Measurements from ENCODE around the gene GAB2.

The GAB2 gene

DNA sequence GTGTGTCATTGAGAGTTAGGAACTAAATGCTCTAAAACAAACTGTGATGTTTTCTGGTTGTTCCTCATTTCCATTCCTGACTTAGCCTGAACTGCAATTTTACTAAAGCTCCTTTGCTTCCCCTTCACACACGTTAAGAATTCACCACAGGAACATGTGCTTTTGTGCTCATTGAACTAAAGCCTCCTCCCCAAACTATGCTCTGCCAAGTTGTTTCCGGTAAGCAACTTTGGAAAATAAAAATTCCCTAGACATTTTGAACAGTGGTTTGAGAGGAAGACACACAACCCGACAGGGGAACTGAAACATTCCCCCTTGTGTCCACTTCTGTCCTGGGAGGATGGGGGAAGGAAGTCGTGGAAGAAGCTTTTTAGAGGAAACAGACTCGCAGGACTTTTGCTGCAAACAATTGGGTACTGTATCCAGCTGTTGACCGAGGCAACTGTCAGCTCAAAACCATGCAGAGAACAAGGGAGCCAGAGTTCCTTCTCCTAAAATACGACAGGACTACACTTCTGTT is 66.9 kb downstream of the GAB2 start:
- no peak for DNase-seq (ENCODE audit: low read depth, low spot score)
- H3K4me3 ChIP-seq (ENCODE audit: low read length) = no peak overlapping the region

DNA sequence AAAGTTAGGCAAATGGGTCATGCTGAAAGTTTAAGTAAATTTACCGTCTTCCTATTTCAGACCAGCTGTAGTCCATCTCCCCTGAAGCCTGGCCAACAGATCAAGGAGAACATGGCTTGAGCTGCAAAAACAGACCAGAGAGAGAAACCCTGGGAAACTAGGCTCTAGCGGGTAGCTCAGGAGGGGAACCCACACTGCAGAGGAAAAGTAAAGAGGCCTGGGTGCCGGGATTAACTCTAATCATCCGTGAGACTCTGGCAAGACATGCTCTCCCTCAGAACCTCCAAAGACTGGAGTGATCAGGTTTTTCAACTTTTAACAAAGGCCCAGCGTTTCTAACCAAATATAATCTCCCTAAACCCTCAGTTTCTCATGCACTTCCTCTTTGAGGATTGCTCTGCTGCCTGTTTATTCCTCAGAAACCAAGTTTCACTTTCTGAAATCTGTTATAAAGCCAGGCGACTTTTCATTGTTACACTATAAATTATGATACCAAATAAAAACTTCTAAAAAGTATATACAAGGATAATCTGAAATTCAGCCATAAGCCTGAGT is 67.5 kb downstream of the GAB2 start:
- H3K4me3 ChIP-seq (ENCODE audit: low read length) = no peak overlapping the region
- no peak for DNase-seq (ENCODE audit: low read depth, low spot score)

DNA sequence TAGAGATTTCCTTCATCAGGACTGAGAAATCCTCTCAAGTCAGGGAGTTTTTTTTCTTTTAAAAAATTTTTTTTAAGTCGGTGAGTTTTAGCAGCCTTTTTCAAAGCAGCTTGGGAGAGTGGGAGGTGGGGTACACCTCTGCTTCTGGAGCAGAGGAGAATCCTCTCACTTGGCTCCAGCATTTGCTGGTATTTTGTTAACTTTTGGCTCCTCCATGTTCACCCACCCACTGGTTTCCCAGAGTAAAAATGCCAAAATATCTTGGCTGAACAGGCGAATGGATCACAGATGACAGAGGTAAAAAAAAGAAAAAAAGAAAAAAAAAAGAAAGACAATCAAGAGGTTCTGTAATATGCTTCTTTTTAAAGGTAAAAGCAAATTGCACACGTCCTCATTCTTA is 68.0 kb downstream of the GAB2 start:
- no peak for DNase-seq (ENCODE audit: low read depth, low spot score)
- no peak overlapping the region for H3K4me3 ChIP-seq (ENCODE audit: low read length)

DNA sequence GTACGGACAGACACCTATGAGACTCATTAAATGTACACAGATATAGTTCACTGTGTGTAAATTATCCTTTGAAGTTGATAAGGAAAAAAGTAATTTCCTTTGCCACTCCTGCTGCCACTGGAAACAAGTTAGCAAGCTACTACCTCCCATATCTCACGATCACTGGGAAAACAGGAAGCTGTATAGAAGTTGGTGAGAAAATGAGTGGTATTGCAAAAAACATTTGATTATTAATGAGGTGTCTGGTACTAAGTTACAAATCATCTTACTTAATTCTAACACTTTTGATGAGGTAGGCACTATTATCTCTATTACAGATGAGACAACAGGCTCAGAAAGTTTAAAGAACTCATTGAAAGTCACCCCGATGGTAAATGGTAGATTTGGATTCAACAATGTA is 68.5 kb downstream of the GAB2 start:
- DNase-seq (ENCODE audit: low read depth, low spot score) = no peak
- no peak overlapping the region for H3K4me3 ChIP-seq (ENCODE audit: low read length)

DNA sequence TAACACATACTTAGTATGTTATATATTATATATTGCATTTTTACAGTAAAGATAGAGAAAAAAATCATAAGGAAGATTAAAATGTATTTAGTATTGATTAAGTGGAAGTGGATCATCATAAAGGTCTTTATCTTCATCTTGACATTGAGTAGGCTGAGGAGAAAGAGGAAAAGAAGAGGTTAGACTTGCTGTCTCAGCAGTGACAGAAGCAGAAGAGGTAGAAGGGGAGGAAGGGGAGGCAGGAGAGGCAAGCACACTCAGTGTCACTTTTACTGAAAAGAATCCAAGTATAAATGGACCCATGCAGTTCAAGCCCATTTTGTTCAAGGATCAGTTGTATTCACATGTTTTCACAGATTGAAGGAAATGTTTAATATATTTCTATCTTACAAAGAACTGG is 69.7 kb downstream of the GAB2 start:
- H3K4me3 ChIP-seq (ENCODE audit: low read length) = no peak overlapping the region
- no peak for DNase-seq (ENCODE audit: low read depth, low spot score)

DNA sequence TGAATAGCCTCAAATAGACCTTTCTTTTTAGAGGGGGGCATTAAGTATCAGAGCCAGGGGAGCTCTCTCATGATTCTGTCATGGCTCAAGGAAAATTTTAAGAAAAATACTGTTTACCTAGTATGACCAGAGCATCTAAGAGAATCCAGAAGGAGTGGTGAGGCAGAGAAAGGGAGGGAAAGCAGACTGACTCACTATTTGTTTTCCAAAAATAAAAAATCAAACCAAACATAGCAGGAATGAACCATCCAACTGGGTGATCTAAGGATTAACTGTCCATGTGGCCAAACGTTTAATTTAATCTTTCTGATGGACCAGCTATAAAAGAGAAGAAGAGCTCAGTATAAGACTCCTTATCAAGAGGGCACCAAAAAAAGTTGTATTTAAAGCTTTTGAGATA is 70.8 kb downstream of the GAB2 start:
- DNase-seq (ENCODE audit: low read depth, low spot score) = no peak
- no peak overlapping the region for H3K4me3 ChIP-seq (ENCODE audit: low read length)

DNA sequence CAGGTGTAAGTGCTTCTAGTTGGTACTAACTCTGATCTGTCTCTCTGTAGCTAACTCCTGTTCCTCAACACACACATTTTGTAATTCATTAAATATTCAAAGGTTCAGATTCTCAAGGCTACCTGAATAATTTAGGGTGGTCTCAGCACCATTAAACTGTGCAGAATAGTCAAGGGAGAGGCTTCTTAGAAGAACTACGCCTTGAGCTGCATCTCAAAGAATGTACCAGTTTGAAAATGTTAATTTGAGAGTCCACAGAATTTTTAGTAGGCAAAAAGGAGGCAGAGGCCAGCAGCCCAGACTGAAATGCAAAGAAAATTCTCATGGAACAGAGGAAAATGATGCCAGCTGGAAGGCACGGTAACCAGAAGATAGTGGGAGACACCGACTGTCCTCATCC is 72.2 kb downstream of the GAB2 start:
- no peak for DNase-seq (ENCODE audit: low read depth, low spot score)

DNA sequence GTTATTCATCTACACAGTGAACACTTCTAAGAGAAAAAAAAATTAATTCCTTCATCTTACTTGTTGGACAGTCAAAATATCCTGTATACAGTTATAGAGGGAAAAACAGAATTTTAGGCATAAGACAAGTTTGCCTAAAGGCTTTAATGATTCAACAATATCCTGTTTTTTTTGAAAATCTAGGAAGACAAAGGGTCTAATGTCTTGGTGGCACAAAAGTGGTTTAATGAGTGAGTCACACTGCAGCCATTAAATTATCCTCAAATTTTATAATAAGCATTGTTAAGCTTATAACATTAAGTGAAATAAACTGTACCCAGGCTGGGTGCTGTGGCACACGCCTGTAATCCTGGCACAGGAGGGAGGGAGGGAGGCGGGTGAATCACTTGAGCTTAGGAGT is 72.9 kb downstream of the GAB2 start:
- no peak for DNase-seq (ENCODE audit: low read depth, low spot score)
- H3K4me3 ChIP-seq (ENCODE audit: low read length) = no peak overlapping the region

More for the DNA sequence above, 72.2 kb downstream of the GAB2 start:
- H3K4me3 ChIP-seq (ENCODE audit: low read length) = no peak overlapping the region

DNA sequence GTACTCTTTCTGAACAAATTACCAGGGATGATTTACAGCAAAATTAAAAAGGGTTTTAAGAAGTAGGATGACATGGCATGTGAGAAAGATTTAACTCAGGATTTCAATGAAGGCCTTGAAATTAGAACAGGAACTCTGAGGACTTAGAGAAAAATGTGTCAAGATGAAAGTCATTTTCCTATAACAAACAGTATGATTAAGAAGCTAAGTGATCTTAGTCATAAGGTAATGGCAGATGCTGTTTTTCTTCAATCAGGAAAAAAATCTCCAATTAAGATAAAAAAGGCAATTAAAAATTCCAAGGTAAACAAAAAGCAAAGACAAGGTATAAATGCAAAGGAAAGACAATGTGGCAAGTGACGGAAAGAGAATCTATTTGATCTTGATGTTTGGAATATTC is 73.5 kb downstream of the GAB2 start:
- H3K4me3 ChIP-seq (ENCODE audit: low read length) = no peak overlapping the region
- DNase-seq (ENCODE audit: low read depth, low spot score) = no peak

DNA sequence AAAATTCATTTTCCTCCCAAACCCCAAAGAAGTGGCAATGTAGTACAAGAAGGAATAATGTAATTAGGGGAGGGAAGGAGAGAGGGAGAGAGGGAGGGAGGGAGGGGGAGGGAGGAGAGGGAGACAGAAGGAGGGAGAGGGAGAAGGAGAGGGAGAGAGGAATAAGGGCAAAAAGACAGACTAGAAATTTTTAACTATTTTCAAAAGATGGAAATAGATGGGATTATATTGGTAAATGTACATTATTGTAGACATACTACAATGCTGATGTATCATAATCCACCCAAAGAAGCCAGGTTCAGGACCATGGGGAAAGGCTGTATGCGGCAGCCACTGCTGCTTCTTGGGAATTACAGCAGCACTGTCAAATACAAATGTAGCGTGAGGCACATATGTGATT is 74.3 kb downstream of the GAB2 start:
- no peak for DNase-seq (ENCODE audit: low read depth, low spot score)
- no peak overlapping the region for H3K4me3 ChIP-seq (ENCODE audit: low read length)

DNA sequence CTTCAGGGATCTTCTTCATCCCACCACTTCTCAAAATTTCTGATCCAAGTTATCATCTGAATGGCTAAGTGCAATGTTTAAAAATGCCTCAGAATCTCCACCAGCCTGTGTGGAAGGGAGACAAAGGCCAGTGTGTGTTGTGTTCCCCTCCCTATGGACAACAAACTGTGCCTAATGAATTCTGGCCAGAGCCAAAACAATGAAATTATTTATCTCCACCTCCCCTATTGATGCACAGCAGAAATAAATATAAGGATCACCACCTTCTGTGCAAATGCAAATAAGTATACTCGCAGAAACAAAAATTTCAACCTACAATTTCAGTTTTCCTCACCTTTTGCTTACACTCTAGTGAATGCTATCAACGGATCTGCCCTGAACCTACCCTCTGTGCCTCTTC is 75.8 kb downstream of the GAB2 start:
- H3K4me3 ChIP-seq (ENCODE audit: low read length) = no peak overlapping the region
- DNase-seq (ENCODE audit: low read depth, low spot score) = no peak

DNA sequence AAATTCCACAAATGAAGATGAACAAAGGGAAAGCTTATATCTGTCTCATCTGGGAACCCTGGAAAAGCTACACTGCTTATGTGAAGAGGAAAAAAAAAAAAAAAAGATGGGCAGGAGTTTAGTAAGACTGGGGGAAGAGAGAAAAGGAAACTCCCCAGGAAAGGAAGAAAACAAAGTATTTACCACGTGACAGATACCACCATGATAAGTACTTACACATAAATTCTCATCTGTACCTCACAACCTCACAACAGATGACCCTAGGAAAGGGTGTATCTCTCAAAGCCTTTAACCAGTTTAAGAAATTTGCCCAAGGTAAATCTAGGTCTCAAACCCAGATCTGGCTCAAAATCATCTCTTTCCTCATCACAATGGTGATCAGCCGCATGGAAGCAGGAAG is 77.1 kb downstream of the GAB2 start:
- H3K4me3 ChIP-seq (ENCODE audit: low read length) = no peak overlapping the region
- DNase-seq (ENCODE audit: low read depth, low spot score) = no peak

DNA sequence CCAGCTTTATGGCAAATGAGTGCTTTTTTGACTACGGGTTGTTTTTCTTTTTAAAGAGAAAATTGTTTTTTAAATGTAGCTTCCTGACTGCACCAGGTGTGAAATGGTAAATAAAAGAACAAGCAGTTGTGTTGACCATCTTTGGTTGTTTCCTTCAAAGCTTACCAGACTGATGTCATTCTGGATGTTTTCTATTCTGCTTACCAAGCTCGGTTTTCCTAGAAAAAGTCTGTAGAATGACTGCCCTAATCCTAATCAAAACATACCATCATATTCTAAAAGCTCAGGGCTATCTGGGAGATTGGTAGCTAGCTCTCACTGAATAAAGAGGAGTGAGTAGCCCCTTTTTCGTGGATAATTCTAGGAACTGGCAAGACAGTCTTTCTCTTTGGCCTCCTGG is 77.7 kb downstream of the GAB2 start:
- H3K4me3 ChIP-seq (ENCODE audit: low read length) = no peak overlapping the region

DNA sequence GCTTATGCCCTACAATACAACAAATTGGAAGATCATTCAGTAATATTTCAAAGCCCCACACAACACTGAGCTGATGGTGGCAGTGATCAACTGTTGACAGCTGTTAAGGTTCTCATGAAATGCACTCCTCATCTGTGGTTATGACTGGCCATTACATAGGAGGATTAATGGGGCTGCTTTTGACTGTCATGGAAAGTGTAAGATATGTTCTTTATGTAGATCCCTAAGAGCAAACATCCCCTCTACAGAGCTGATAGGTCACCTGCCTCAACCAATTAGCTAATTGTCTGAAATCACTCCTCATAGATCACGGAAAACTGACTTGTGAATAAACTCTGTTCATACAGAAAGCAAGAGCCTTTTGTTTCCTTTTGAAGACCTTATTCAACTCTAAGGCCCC is 78.1 kb downstream of the GAB2 start:
- DNase-seq (ENCODE audit: low read depth, low spot score) = no peak
- no peak overlapping the region for H3K4me3 ChIP-seq (ENCODE audit: low read length)

More for the DNA sequence above, 77.7 kb downstream of the GAB2 start:
- no peak for DNase-seq (ENCODE audit: low read depth, low spot score)

DNA sequence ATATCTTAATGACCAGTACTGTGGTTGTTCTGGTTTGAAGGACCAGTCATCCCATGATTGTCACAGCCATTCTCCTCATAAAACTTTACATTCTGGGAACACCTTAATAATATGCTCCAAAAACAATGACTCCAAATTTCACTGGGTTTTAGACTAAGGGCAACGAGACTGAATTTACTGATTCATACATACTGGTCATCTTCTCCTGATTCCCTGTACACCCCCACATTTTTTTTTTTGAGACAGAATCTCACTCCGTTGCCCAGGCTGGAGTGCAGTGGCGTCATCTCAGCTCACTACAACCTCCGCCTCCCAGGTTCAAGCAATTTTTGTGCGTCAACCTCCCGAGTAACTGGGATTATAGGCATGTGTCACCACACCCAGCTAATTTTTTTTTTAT is 78.9 kb downstream of the GAB2 start:
- no peak for DNase-seq (ENCODE audit: low read depth, low spot score)

DNA sequence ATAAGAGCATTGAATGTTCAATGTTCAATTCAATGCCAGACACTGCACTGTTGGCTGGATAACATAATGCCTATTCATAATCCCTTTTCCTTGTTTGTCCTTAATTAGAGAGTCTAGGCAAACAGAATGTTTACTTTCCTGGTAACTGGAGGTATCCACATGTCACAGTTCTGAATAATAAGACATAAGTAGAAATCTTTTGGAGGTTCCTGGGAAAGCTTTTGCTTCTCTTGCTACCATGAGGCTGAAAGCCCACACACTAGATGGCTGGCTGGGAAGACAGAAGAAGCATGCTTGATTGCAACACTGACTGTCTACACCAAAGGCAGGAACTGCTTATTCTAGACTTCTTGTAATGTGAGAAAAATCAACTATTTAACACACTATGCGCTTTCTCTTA is 79.5 kb downstream of the GAB2 start:
- no peak for DNase-seq (ENCODE audit: low read depth, low spot score)

More for the DNA sequence above, 78.9 kb downstream of the GAB2 start:
- no peak overlapping the region for H3K4me3 ChIP-seq (ENCODE audit: low read length)

DNA sequence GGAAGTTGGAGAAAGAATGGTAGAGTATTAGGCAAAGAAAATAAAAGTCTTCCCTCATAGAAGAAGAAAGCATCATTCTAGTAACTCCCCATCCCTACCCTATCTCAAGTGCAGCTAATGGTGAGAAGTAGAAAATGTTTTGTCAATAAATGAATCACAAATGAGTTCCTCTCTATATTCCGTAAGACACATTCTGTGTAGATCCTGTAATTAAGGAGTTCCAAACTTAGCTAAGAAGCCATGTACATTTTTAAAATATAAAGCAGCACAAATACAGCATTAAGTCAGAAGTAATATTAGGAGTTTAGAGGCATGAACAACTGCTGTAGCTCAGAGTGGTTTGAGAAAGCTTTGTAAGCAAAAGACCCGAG is 80.1 kb downstream of the GAB2 start:
- H3K4me3 ChIP-seq (ENCODE audit: low read length) = no peak overlapping the region
- no peak for DNase-seq (ENCODE audit: low read depth, low spot score)

More for the DNA sequence above, 79.5 kb downstream of the GAB2 start:
- no peak overlapping the region for H3K4me3 ChIP-seq (ENCODE audit: low read length)

DNA sequence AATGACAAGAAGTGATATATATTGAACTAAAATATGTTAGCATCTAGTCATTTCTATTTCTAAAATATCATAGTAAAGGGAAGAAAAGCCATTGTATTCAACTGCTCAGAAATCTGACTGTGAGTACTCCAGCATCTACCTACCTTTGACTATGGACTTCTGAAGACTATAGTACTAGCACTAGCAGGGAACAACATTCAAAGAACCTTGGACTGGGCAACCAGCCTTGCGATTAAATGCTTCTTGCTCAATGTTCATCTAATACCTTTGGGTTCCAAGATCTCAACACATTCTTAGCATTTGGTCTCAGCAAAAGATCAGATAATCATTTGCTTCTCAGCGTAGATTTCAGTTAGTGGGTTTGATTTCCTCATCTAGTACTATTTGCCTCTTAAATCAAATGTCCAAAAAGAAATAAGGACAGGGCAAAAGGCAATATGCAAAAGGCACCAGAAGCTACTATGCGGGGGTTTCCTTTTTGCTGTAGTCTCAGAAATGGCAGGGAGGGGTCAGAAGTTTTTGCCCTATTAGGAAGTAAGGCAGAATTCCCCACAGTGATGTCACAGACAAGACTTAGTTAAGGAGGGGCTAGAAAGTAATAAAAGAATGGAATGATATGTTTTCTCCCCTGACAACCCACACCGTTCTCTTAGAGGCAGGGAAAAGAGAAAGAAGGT is 80.6 kb downstream of the GAB2 start:
- DNase-seq (ENCODE audit: low read depth, low spot score) = no peak
- H3K4me3 ChIP-seq (ENCODE audit: low read length) = no peak overlapping the region

DNA sequence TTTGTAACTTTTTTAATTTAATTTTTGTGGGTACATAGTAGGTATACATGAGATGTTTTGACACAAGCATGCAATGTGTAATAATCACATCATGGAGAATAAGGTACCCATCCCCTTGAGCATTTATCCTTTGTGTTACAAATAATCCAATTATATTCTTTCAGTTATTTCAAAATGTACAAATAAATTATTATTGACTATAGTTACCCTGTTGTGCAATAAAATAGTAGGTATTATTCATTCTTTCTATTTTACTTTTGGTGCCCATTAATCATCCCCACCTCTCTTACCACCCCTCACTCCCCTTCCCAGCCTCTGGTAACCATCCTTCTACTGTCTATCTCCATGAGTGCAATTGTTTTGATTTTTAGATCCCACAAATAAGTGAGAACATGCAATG is 83.5 kb downstream of the GAB2 start:
- DNase-seq (ENCODE audit: low read depth, low spot score) = no peak
- no peak overlapping the region for H3K4me3 ChIP-seq (ENCODE audit: low read length)

DNA sequence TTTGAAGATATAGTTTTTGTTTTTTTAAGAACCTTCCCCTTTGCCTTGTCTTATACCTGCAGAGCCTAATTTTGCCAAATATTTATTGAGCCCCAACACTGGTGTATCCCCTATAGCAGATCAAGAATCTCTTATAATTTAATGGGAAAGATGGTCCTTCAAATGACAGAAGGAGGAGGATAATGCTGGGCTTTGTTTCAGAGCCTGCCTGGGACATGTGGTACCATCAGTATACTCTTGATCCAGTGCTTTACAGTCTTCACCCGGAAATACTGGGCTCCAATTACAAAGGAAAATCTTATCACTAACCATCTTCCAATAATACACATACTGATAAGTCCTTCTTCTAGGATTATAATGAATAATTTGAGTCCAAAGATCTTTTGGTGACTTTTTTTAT is 84.7 kb downstream of the GAB2 start:
- H3K4me3 ChIP-seq (ENCODE audit: low read length) = no peak overlapping the region
- no peak for DNase-seq (ENCODE audit: low read depth, low spot score)

DNA sequence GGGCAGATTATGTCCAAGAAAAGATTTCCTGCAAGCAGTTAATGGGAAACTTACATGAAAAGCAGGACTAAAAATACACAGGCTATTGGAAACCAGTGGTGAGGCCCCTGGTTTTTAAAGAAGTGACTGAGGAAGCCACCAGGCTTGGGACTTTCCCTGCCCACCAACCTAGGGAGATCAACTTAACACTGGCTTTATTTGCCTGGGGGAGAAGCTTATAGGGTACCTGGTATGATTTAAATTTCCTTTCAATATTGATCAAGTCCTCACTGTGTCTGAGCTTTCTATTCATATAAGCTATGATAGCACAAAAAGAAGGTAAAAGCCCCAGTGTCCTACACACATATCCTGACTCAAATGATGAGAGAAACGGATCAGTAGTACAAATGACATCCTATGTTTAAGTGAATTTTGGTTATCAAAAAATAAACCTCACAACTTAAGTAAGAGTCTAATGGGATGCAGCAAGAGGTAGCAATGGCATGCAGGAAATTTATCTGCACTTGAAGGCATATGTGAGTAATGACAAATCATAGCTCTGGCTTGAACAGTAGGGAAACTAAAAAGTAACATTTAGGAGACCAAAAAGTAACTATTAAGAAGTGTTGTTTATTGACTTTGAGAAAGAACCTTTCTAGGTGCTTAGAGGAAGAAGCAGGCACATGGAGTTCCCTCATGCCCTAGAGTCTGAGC is 85.3 kb downstream of the GAB2 start:
- DNase-seq (ENCODE audit: low read depth, low spot score) = no peak
- H3K4me3 ChIP-seq (ENCODE audit: low read length) = no peak overlapping the region
